ENCODE measurements around the gene ZC3H11A. TPM values are rescaled to one million over a fixed set of nuclear protein-coding genes. Genes with fewer than 3 reads are reported as not detected.
"Not testable (repeated sequence)": the region's sequence is repeated elsewhere in the genome, so short reads cannot be mapped to it uniquely, and the experiment has no call there.

Gene ZC3H11A
- total RNA-seq, 2 experiments from 2014 or later, result 98.5 to 99.5 TPM

DNA sequence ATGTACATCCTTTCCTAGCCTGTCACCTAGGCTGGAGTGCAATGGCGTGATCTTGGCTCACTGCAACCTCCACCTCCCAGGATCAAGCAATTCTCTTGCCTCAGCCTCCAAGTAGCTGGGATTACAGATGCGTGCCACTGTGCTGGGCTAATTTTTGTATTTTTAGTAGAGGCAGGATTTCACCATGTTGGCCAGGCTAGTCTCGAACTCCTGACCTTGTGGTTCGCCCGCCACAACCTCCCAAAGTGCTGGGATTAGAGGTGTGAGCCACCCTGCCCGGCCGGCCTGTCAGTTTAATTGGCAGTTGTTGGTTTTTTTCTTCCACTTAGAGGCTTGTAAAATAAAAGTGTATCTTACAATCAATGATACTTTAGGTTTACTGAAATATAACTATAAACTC, 1.9 kb upstream of the ZC3H11A start:
- not testable (repeated sequence) for H3K27me3 Mint-ChIP-seq; H3K27ac Mint-ChIP-seq; ATAC-seq; H3K9me3 Mint-ChIP-seq (ENCODE audit: low read depth); DNase-seq; H3K4me3 Mint-ChIP-seq
- Mint-ChIP-seq H3K36me3 (peaks cover 22% of the 10 kb centered on the region), H3K4me1 (peaks cover 29% of the 10 kb centered on the region)
- CTCF ChIA-PET, result interaction anchor here (1.2 kb wide), 1 partner anchor 8 kb away, joined by 4 read pairs; no protein-coding TSS in a partner anchor

DNA sequence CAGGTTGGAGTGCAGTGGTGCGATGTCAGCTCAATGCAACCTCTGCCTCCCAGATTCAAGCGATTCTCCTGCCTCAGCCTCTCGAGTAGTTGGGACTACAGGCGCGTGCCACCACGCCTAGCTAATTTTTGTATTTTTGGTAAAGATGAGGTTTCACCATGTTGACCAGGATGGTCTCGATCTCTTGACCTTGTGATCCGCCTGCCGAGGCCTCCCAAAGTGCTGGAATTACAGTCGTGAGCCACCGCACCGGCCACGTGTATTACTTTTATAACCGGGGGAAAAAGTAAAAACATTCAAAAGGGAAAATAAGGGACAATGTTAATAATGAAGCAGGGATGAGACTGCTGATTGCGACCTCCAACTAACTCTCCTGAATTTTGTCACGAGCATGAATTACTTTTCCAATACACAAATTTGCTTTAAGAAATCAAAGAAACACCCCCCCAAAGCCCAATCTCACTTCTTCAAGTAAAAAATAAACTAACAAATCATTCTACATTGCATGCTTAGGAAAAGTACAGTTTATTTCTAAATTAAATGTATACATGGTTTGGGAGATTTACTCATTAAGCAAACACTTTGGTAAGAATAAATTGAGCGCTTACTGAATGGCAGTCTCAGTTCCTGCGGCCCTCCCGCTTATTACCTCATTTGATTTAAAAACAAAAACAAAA, 521 bp upstream of the ZC3H11A start:
- peak overlapping the region; percentile 96 for H3K27ac Mint-ChIP-seq
- DNase-seq (no peak), ATAC-seq (no peak)
- H3K4me3 Mint-ChIP-seq, result peak overlapping the region; percentile 88
- CTCF ChIA-PET, result interaction anchor here (0.7 to 1.4 kb wide), 6 partner anchors 9 to 1029 kb away, joined by 3 to 6 read pairs (median 4); partner anchors contain the start of gene LAX1
- H3K9me3 Mint-ChIP-seq (ENCODE audit: low read depth), result no peaks in the 10 kb centered on the region
- H3K36me3 Mint-ChIP-seq, result peaks cover 35% of the 10 kb centered on the region
- H3K27me3 Mint-ChIP-seq, result no peaks in the 10 kb centered on the region
- H3K4me1 Mint-ChIP-seq, result peaks cover 37% of the 10 kb centered on the region

DNA sequence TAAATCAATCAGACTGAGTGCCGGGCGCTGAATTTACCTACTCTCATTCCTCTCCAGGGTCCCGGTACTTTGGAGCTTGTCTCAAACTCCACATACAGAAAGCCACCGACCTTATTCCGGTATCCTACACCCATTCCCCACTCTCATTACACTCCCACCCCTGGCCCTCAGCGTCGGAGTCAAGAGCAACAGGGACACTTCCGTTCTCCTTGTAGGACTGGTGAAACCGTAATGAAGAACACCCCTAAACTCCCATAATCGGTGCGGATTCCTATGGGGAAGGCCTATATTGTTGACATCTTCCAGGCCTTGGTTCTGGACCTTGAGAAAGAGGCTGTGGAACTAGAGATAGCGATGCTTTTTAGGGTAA, 798 bp downstream of the ZC3H11A start:
- Mint-ChIP-seq H3K9me3 (ENCODE audit: low read depth) (no peaks in the 10 kb centered on the region), H3K27me3 (no peaks in the 10 kb centered on the region), H3K27ac (peak overlapping the region; percentile 91), H3K4me1 (peaks cover 44% of the 10 kb centered on the region), H3K36me3 (peaks cover 40% of the 10 kb centered on the region), H3K4me3 (peak overlapping the region; percentile 88)
- CTCF ChIA-PET, result interaction anchor here (1.4 kb wide), 1 partner anchor 31 kb away, joined by 6 read pairs; the partner anchor contains the start of gene LAX1
- peak; percentile 15 for ATAC-seq
- DNase-seq, result peak; percentile 54

DNA sequence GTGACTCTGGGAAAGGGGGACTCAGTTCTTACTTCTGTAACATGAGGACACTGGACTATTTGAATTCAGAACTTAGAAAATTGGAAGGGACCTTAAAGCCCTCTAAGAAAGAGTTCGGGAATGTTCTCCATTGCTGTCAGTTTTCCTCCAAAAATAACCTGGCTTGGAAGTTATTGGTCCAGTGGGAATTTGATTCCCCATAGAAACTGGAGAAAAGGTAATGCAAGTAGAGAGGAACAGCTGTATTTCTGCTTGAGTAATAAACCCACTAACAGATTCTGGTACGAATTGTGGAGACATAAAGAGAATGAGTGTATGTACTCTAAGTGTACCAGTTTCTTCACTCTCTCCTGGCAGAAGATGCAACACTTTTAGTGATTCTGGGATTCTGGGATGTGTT, 1.8 kb downstream of the ZC3H11A start:
- DNase-seq (no peak), ATAC-seq (no peak)
- H3K36me3 Mint-ChIP-seq, result peaks cover 45% of the 10 kb centered on the region
- H3K9me3 Mint-ChIP-seq (ENCODE audit: low read depth), result no peaks in the 10 kb centered on the region
- H3K4me1 Mint-ChIP-seq, result peaks cover 49% of the 10 kb centered on the region
- H3K4me3 Mint-ChIP-seq, result peak overlapping the region; percentile 88
- no peaks in the 10 kb centered on the region for H3K27me3 Mint-ChIP-seq
- H3K27ac Mint-ChIP-seq, result no peak overlapping the region
- CTCF ChIA-PET, result interaction anchor here (0.6 to 1.2 kb wide), 2 partner anchors 62 to 115 kb away, joined by 3 read pairs; no protein-coding TSS in a partner anchor

DNA sequence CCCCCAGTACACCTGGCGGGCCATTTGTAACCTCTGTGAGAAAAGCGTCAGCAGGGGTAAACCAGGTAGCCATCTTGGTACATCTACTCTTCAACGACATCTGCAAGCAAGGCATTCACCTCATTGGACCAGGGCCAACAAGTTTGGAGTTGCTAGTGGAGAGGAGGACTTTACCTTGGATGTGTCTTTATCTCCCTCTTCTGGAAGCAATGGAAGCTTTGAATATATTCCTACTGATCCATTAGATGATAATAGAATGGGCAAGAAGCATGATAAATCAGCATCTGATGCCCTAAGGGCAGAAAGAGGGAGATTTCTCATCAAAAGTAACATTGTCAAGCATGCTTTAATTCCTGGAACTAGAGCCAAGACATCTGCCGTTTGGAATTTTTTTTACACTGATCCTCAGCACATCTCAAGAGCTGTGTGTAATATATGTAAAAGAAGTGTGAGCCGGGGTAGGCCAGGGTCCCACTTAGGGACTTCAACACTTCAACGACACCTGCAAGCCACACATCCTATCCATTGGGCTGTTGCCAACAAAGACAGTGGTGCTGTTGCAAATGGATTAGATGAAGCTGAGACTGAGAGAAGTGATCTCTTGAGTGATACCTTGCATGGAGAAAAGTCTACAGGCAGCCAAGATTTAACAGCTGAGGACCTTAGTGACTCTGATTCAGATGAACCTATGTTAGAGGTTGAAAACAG, 2.7 kb downstream of the ZC3H11A start:
- H3K27me3 Mint-ChIP-seq, result no peaks in the 10 kb centered on the region
- ATAC-seq (no peak), DNase-seq (no peak)
- H3K27ac Mint-ChIP-seq, result no peak overlapping the region
- CTCF ChIA-PET, result interaction anchor here (1.2 kb wide), 1 partner anchor 116 kb away, joined by 3 read pairs; no protein-coding TSS in a partner anchor
- no peaks in the 10 kb centered on the region for H3K9me3 Mint-ChIP-seq (ENCODE audit: low read depth)
- H3K4me1 Mint-ChIP-seq, result peaks cover 52% of the 10 kb centered on the region
- peak overlapping the region; percentile 88 for H3K4me3 Mint-ChIP-seq
- peaks cover 50% of the 10 kb centered on the region for H3K36me3 Mint-ChIP-seq

DNA sequence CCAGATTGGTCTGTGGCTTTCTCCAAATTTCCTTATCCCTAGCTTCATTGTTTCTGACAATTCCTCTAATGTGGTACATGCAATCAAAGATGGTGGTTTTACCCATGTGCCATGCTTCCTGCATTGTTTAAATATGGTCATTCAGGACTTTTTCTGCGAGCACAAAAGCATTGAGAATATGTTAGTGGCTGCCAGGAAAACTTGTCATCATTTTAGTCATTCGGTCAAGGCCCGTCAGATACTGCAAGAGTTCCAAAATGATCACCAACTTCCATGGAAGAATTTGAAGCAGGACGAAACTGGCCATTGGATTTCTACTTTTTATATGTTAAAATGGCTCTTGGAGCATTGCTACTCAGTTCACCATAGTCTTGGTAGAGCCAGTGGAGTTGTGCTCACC, 3.7 kb downstream of the ZC3H11A start:
- CTCF ChIA-PET, result no interaction called here
- H3K27me3 Mint-ChIP-seq, result no peaks in the 10 kb centered on the region
- H3K27ac Mint-ChIP-seq, result no peak overlapping the region
- DNase-seq (no peak), ATAC-seq (no peak)
- peaks cover 57% of the 10 kb centered on the region for H3K36me3 Mint-ChIP-seq
- H3K9me3 Mint-ChIP-seq (ENCODE audit: low read depth), result no peaks in the 10 kb centered on the region
- H3K4me1 Mint-ChIP-seq, result peaks cover 58% of the 10 kb centered on the region
- H3K4me3 Mint-ChIP-seq, result no peak overlapping the region

DNA sequence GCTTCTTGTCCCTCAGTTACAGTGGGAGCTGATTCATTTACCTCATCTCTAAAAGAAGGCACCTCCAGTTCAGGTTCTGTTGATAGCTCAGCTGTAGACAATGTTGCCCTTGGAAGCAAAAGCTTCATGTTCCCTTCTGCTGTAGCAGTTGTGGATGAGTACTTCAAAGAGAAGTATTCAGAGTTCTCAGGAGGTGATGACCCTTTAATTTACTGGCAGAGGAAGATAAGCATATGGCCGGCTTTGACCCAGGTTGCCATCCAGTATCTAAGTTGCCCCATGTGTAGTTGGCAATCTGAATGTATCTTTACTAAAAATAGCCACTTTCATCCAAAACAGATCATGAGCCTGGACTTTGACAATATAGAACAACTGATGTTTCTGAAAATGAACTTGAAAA, 4.5 kb downstream of the ZC3H11A start:
- no peak for ATAC-seq
- Mint-ChIP-seq H3K4me3 (no peak overlapping the region), H3K4me1 (peaks cover 56% of the 10 kb centered on the region), H3K27ac (no peak overlapping the region), H3K27me3 (no peaks in the 10 kb centered on the region), H3K36me3 (peaks cover 62% of the 10 kb centered on the region), H3K9me3 (ENCODE audit: low read depth) (no peaks in the 10 kb centered on the region)
- CTCF ChIA-PET, result interaction anchor here (1.3 kb wide), 1 partner anchor 23 kb away, joined by 3 read pairs; no protein-coding TSS in a partner anchor
- no peak for DNase-seq

DNA sequence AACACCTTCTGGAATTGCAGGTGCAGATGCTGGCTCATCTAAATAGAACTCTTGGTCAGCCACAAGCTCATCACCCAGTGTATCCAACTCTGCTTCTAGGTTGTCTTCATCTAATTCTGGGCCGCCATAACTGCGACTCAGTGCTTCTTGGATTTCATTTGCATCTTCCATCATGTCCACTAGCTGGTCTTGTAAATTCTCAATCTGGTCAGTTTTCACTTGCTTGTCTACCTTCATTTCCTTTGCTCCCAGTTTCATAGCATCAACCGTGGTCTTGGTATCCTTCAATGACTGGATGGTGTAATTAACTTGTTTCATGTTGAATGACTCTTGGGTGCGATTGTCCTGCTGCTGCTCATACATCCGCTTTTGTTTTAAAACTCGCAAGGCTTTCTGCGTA, 10.3 kb downstream of the ZC3H11A start:
- ATAC-seq (no peak), DNase-seq (no peak)
- H3K27me3 Mint-ChIP-seq, result no peaks in the 10 kb centered on the region
- H3K9me3 Mint-ChIP-seq (ENCODE audit: low read depth), result no peaks in the 10 kb centered on the region
- CTCF ChIA-PET, result no interaction called here
- H3K4me3 Mint-ChIP-seq, result no peak overlapping the region
- H3K36me3 Mint-ChIP-seq, result peaks cover 49% of the 10 kb centered on the region
- peaks cover 25% of the 10 kb centered on the region for H3K4me1 Mint-ChIP-seq
- H3K27ac Mint-ChIP-seq, result no peak overlapping the region

DNA sequence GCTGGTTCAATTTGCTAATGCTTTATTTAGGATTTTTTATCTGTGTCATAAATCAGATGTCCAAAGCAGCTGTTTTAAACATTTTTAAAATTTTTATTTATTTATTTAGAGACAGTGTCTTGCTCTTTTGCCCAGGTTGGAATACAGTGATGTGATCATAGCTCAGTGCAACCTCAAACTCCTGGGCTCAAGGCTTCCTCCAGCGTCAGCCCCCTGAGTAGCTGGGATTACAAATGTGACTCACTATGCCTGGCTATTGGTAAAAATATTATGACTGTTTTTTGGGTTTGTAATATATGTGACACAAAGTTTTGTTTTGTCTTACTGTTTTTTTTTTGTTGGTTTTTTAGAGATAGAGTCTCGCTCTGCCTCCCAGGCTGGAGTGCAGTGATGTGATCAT, 11.8 kb downstream of the ZC3H11A start:
- Mint-ChIP-seq H3K9me3 (ENCODE audit: low read depth) (no peaks in the 10 kb centered on the region), H3K27ac (no peak overlapping the region), H3K27me3 (no peaks in the 10 kb centered on the region), H3K36me3 (peaks cover 53% of the 10 kb centered on the region), H3K4me1 (peaks cover 27% of the 10 kb centered on the region), H3K4me3 (no peak overlapping the region)
- ATAC-seq (no peak), DNase-seq (no peak)
- CTCF ChIA-PET, result interaction anchor here (0.7 kb wide), 1 partner anchor 26 kb away, joined by 4 read pairs; no protein-coding TSS in a partner anchor

DNA sequence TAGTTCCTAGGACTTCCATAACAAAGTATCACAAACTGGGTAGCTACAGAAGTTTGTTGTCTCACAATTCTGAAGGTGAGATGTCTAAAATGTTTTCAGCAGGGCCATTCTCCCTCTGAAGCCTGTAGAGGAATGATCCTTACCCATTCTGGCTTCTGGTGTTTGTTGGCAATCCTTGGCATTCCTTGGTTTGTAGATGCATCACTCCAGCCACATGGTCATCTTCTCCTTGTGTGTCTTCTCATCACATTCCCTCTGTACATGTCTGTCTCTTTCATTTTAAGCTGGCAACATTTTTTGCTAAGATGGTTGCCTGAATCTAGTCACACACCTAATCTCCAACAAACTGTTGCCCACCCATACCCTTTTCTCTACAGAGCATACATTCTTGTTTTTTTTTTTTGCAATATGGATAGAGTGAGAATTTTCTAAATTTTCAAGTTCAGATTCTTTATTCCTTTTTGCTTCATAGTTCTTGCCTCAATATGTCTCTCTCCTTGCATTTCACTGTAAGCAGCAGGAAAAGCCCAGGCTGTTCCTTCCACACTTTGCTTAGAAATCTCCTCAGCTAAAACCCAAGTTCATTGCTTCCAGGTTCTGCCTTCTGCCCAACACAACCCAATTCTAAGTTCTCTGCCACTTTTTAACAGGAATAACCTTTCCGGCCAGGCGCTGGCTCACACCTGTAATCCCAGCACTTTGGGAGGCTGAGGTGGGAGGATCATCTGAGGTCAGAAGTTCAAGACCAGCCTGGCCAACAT, 18.3 kb downstream of the ZC3H11A start:
- CTCF ChIA-PET, result no interaction called here

DNA sequence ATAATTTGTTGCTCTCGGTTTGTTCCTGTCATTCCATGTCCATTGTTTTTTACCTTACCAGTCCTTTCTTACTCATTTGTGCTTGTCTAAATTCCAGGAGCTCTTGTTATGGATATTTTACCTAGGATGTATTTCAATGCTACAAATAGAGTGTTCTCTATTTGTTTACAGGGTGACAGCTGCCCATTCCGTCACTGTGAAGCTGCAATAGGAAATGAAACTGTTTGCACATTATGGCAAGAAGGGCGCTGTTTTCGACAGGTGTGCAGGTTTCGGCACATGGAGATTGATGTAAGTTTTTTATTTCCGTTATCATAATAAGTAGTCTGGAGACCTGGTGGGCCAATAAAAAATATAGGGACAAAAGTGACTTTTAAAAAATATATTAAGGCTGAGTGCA, 23.0 kb downstream of the ZC3H11A start:
- no peaks in the 10 kb centered on the region for H3K27me3 Mint-ChIP-seq
- H3K4me1 Mint-ChIP-seq, result peaks cover 6% of the 10 kb centered on the region
- ATAC-seq (no peak), DNase-seq (no peak)
- H3K27ac Mint-ChIP-seq, result no peak overlapping the region
- H3K4me3 Mint-ChIP-seq, result no peak overlapping the region
- CTCF ChIA-PET, result no interaction called here
- H3K36me3 Mint-ChIP-seq, result peaks cover 49% of the 10 kb centered on the region
- H3K9me3 Mint-ChIP-seq (ENCODE audit: low read depth), result no peaks in the 10 kb centered on the region

More for the DNA sequence above, 18.3 kb downstream of the ZC3H11A start:
- Mint-ChIP-seq H3K27ac (no peak overlapping the region), H3K4me3 (no peak overlapping the region), H3K4me1 (peaks cover 12% of the 10 kb centered on the region), H3K36me3 (peaks cover 45% of the 10 kb centered on the region), H3K9me3 (ENCODE audit: low read depth) (no peaks in the 10 kb centered on the region), H3K27me3 (no peaks in the 10 kb centered on the region)
- DNase-seq (no peak), ATAC-seq (no peak)

DNA sequence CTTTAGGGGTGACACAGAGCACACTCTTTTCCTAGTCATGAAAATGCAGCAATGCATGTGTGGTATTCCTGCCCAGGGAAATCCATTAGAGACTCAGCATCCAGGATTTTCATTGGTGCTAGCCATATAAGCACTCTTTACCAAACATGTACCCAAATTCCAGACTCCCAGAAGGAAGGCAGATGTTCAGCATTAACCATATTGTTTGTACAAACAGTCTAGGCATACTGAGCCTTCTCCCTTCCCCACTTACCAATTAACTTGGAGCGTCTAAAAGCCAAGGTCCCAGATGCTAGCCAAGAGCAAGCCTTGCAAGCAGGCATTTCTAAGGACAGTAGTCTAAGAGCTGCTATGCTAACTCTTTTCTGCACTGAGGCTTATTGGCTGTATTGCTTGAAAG, 27.9 kb downstream of the ZC3H11A start:
- H3K9me3 Mint-ChIP-seq (ENCODE audit: low read depth), result no peaks in the 10 kb centered on the region
- DNase-seq (no peak), ATAC-seq (no peak)
- CTCF ChIA-PET, result no interaction called here
- no peaks in the 10 kb centered on the region for H3K27me3 Mint-ChIP-seq
- peaks cover 19% of the 10 kb centered on the region for H3K4me1 Mint-ChIP-seq
- H3K4me3 Mint-ChIP-seq, result no peak overlapping the region
- no peak overlapping the region for H3K27ac Mint-ChIP-seq
- H3K36me3 Mint-ChIP-seq, result peaks cover 57% of the 10 kb centered on the region

DNA sequence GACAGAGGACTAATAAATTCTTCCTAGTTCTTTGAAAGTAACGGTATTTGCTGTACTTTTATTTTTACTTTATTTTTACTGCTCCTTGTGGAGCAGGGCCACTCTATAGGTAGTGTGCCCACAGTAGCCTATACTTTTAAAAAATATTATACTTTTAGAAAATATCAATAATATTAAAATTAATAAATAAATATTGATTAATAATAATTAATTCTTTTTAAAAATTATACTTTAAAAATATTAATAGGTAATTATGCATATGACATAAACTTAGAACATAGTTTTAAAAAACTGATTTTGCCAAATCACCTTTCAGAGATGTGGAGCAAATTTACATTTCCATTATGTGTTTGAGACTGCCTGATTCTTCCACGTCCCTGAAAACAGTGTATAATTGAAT, 30.8 kb downstream of the ZC3H11A start:
- Mint-ChIP-seq H3K9me3 (ENCODE audit: low read depth) (no peaks in the 10 kb centered on the region), H3K27me3 (no peaks in the 10 kb centered on the region), H3K36me3 (peaks cover 61% of the 10 kb centered on the region), H3K4me3 (no peak overlapping the region), H3K27ac (no peak overlapping the region), H3K4me1 (peaks cover 15% of the 10 kb centered on the region)
- ATAC-seq, result no peak
- DNase-seq, result no peak
- CTCF ChIA-PET, result no interaction called here

Measured in activated CD8-positive, alpha-beta memory T cell treated with anti-CD3 and anti-CD28 coated beads, Interleukin-2, amount 10 ng/mL, durations not matched to agents 7 days and 5 days (primary cell).